C4-2B (cell line): Measurements from ENCODE around the gene XPO1.
"Not testable (repeated sequence)": the region's sequence is repeated elsewhere in the genome, so short reads cannot be mapped to it uniquely, and the experiment has no call there.

Source experiments
- H3K27ac ChIP-seq: fragments of 450-650 bp; 2 replicates; pipeline ENCODE4 v1.5.1; 2017
- ZFX ChIP-seq: fragments of 450-650 bp; IDR thresholded peaks from 2 replicates; pipeline ENCODE4 v1.6.1; 2017
- TF ChIP-seq, protein P1 (sequence below): fragments of 450-650 bp; conservative IDR thresholded peaks from 2 replicates; pipeline ENCODE4 v1.5.1; 2017; ENCODE audit warnings: mild to moderate bottlenecking

The XPO1 gene, protein sequence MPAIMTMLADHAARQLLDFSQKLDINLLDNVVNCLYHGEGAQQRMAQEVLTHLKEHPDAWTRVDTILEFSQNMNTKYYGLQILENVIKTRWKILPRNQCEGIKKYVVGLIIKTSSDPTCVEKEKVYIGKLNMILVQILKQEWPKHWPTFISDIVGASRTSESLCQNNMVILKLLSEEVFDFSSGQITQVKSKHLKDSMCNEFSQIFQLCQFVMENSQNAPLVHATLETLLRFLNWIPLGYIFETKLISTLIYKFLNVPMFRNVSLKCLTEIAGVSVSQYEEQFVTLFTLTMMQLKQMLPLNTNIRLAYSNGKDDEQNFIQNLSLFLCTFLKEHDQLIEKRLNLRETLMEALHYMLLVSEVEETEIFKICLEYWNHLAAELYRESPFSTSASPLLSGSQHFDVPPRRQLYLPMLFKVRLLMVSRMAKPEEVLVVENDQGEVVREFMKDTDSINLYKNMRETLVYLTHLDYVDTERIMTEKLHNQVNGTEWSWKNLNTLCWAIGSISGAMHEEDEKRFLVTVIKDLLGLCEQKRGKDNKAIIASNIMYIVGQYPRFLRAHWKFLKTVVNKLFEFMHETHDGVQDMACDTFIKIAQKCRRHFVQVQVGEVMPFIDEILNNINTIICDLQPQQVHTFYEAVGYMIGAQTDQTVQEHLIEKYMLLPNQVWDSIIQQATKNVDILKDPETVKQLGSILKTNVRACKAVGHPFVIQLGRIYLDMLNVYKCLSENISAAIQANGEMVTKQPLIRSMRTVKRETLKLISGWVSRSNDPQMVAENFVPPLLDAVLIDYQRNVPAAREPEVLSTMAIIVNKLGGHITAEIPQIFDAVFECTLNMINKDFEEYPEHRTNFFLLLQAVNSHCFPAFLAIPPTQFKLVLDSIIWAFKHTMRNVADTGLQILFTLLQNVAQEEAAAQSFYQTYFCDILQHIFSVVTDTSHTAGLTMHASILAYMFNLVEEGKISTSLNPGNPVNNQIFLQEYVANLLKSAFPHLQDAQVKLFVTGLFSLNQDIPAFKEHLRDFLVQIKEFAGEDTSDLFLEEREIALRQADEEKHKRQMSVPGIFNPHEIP (N-terminal part only)

DNA sequence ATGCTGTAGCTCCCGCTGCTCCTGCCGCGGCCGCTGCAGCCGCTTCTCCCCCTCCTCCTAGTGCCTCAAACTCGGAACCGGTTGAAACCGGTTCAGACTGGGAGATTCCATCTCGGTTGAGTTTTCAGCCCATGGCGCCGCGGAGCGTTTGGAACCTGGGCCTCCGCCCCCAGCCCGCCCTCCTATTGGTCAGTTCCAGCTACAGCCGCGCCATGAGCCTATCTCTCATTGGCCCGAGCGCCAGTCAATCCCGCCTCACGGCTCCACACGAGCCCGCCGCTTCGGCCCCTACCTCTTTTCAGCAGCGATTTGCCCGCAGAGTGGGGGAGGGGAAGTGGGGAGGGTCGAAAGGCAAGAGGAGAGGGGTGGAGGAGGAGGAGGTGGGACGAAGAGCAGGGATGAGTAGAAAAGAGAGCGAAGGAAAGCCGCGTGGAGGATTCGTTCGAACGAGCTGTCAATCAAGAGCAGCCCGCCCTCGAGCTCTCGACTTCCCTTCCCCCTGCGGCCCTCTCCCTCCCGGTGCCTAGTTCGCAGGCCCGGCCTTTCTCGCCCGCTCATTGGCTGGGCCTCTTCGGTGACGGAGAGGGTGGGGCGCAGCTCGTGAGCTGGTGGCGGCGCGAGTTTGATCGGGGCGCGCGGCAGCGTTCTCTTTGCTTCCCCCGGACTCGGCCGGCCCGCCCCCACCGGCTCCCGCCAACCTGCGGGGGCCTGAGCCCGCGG is at the start of gene XPO1:
XPO1 (minus strand) TSS at position 157 of the 720 bp plus-strand sequence. CDS start 4,459 bp downstream, outside the sequence.
- TF ChIP-seq, protein P1, sequence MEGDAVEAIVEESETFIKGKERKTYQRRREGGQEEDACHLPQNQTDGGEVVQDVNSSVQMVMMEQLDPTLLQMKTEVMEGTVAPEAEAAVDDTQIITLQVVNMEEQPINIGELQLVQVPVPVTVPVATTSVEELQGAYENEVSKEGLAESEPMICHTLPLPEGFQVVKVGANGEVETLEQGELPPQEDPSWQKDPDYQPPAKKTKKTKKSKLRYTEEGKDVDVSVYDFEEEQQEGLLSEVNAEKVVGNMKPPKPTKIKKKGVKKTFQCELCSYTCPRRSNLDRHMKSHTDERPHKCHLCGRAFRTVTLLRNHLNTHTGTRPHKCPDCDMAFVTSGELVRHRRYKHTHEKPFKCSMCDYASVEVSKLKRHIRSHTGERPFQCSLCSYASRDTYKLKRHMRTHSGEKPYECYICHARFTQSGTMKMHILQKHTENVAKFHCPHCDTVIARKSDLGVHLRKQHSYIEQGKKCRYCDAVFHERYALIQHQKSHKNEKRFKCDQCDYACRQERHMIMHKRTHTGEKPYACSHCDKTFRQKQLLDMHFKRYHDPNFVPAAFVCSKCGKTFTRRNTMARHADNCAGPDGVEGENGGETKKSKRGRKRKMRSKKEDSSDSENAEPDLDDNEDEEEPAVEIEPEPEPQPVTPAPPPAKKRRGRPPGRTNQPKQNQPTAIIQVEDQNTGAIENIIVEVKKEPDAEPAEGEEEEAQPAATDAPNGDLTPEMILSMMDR, result no peak
- no peak for TF ChIP-seq ZFX
- H3K27ac ChIP-seq, result peak within 1 kb of the TSS; percentile 98

DNA sequence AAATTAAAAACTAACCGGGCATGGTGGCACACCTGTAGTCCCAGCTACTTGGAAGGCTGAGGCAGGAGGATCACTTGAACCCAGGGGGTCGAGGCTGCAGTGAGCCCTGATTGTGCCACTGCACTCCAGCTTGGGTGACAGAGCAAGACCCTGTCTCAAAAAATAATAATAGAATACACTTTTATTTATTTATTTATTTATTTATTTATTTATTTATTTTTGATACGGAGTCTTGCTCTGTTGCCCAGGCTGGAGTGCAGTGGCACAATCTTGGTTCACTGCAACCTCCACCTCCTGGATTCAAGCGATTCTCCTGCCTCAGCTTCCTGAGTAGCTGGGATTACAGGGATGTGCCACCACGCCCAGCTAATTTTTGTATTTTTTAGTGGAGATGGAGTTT is 48.8 kb upstream of the XPO1 start:
- not testable (repeated sequence) for H3K27ac ChIP-seq

DNA sequence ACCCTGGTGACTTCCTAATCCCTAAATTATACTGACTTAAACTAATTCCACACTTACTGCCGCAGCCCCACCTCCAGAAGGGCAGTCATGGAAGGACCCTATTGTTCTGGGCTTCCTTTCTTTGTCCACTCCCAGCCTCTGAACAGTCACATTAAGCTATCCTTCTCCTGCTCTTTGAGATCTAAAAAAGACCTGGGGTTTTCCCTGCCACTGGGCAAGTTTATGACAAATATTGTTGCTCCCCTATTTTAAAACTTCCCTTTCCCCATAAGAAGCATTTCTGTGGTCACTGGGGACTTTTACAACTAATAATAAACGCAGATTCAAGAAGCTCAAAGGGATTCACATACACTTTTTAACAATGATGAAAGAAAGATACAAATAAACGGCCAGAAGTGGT is 47.2 kb upstream of the XPO1 start:
- H3K27ac ChIP-seq, result no peak overlapping the region
- TF ChIP-seq, protein P1, result no peak
- no peak for TF ChIP-seq ZFX

DNA sequence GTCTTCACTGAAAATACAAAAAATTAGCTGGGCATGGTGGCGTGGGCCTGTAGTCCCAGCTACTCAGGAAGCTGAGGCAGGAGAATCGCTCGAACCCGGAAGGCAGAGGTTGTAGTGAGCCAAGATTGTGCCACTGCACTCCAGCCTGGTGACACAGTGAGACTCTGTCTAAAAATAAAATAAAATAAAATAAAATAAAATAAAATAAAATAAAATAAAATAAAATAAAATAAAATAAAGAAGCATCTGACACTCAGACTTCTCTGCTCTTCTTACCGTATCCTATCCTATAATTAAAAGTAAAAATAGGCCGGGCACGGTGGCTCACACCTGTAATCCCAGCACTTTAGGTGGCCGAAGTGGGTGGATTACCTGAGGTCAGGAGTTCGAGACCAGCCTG is 46.2 kb upstream of the XPO1 start:
- H3K27ac ChIP-seq, result not testable (repeated sequence)

DNA sequence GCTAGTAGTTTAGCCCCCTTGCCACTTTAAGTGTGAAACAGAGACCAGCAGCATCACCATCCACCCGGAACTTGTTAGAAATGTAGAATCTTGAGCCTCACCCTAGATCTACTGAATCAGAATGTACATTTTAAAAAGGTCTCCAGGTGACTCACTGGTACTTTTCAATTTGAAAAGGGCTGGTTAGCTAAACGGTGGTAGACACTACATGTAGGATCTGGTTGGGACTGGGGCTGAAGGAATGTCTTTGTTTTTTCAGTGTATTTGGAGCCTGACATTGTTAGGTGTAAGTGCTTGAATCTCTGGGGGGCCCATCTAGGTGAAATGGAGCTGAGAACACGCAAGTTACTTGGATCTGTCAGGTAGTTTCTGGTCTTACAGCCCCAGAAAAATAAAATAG is 44.0 kb upstream of the XPO1 start:
- H3K27ac ChIP-seq, result no peak overlapping the region
- no peak for TF ChIP-seq ZFX
- TF ChIP-seq, protein P1, result no peak

DNA sequence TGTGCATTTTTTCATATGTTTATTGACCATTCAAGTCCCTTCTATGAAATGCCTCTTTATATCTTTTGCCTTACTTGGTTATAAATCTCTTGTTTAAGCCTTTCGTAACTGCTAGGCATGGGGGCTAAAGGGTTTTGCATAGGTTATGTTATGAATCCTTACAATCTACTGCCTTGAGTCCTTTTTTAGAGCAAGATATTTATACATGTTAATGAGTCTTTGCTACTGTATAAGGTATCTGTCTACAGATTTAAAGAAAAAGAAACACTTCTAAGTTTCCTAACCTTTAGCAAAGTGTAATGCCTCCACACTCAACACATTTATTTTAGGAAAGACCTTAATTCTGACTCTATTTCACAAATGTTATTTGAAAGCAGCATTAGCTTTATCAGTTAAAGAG is 43.6 kb upstream of the XPO1 start:
- TF ChIP-seq, protein P1, result no peak
- no peak for TF ChIP-seq ZFX
- no peak overlapping the region for H3K27ac ChIP-seq

DNA sequence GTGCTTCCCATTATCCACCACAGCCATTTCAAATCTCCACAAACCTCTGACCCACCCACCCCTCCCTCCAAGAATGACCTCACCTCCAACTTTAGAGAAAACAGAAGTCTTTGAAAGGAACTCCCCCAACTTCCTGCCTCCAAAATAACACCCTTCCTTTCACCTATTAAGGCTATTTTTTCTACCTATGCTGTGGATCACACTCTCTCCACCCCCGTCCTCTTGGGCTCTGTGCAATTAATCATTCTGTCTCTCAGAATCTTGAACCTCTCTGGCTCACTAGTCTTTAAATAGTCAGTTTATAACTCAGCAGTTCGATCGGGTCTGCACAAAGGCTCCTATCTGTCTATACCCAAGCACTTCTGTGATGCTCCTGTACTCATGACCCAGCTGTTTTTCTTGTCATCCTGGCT is 37.3 kb upstream of the XPO1 start:
- TF ChIP-seq ZFX, result no peak
- TF ChIP-seq, protein P1, result no peak
- no peak overlapping the region for H3K27ac ChIP-seq
